CD14-positive monocyte (primary cell): Measurements from ENCODE around the gene NFYB. TPM values are rescaled to one million over a fixed set of nuclear protein-coding genes. Genes with fewer than 3 reads are reported as not detected.
A peak's percentile ranks its signal among the peaks of the same experiment; 100 is the strongest.

Experiments
- DNase-seq, 3 donors: peaks; one replicate each; pipeline ENCODE4 v3.0.0-alpha.2; 2011 to 2022
- H2AFZ ChIP-seq: 2 replicates; pipeline ENCODE4 v1.6.0; 2012; ENCODE audit warnings: mild to moderate bottlenecking, low read depth, low read length, inconsistent platforms; ENCODE audit not compliant: insufficient read depth, poor library complexity, severe bottlenecking
- H3K27ac ChIP-seq, 2 donors: 1 replicate in 1 of 2; 2 replicates in 1 of 2; pipeline ENCODE4 v1.5.1; 2012 to 2013; ENCODE audit warnings: low read length in 2 of 2, control low read depth in 1 of 2, inconsistent platforms in 1 of 2, low read depth in 1 of 2, mild to moderate bottlenecking in 1 of 2
- H3K27me3 ChIP-seq, 2 donors: one replicate each; pipeline versions ENCODE4 v1.6.0 to v1.6.1; 2011 to 2013; ENCODE audit warnings: low read length in 2 of 2; ENCODE audit not compliant: control insufficient read depth in 2 of 2, insufficient read depth in 2 of 2
- H3K36me3 ChIP-seq, 2 donors: replicated peaks in 1 of 2; 1 replicate in 1 of 2; 2 replicates in 1 of 2; pipeline versions ENCODE4 v1.5.1 to v1.6.1; 2012 to 2013; ENCODE audit warnings: low read length in 2 of 2, control low read depth in 1 of 2, inconsistent platforms in 1 of 2, mild to moderate bottlenecking in 1 of 2; ENCODE audit not compliant: insufficient read depth in 2 of 2, control insufficient read depth in 1 of 2
- H3K4me1 ChIP-seq, 2 donors: 1 replicate in 1 of 2; 2 replicates in 1 of 2; pipeline versions ENCODE4 v1.5.1 to v1.6.1; 2012 to 2013; ENCODE audit warnings: low read length in 2 of 2, control low read depth in 1 of 2, inconsistent platforms in 1 of 2, mild to moderate bottlenecking in 1 of 2, moderate library complexity in 1 of 2; ENCODE audit not compliant: insufficient read depth in 2 of 2, control insufficient read depth in 1 of 2
- H3K4me2 ChIP-seq: replicated peaks from 2 replicates; pipeline ENCODE3; 2012; ENCODE audit warnings: low read length, moderate library complexity, mild to moderate bottlenecking; ENCODE audit not compliant: poor library complexity, severe bottlenecking; ENCODE audit errors: extremely low read depth
- H3K4me3 ChIP-seq, 3 experiments: fragments of 200-600 bp in 1 of 3; sonication (generic) in 1 of 3; replicated peaks in 1 of 3; 1 replicate in 2 of 3; 2 replicates in 1 of 3; pipeline ENCODE4 v1.5.1; 2011 to 2013; ENCODE audit warnings: low read length in 3 of 3, mild to moderate bottlenecking in 3 of 3, control low read depth in 2 of 3, low read depth in 2 of 3, inconsistent platforms in 1 of 3, moderate library complexity in 1 of 3
- H3K79me2 ChIP-seq: 2 replicates; pipeline ENCODE4 v1.6.0; 2012; ENCODE audit warnings: mild to moderate bottlenecking, control low read depth, inconsistent platforms, low read length, moderate library complexity; ENCODE audit not compliant: insufficient read depth
- H3K9ac ChIP-seq: 2 replicates; pipeline ENCODE4 v1.6.0; 2017; ENCODE audit warnings: low read length, mild to moderate bottlenecking; ENCODE audit not compliant: insufficient read depth, poor library complexity, severe bottlenecking
- H3K9me3 ChIP-seq, 2 donors: replicated peaks in 1 of 2; 1 replicate in 1 of 2; 2 replicates in 1 of 2; pipeline versions ENCODE4 v1.5.1 to v1.6.1; 2012 to 2013; ENCODE audit warnings: low read length in 2 of 2, control low read depth in 1 of 2; ENCODE audit not compliant: control insufficient read depth in 1 of 2, insufficient read depth in 1 of 2
- H4K20me1 ChIP-seq: 2 replicates; pipeline ENCODE4 v1.6.0; 2012; ENCODE audit warnings: mild to moderate bottlenecking, low read length, control low read depth, moderate library complexity; ENCODE audit not compliant: insufficient read depth
- H3K27ac Mint-ChIP-seq, 7 donors: one replicate each; pipeline ENCODE4 v1.8.0; 2020; ENCODE audit warnings: mild to moderate bottlenecking in 7 of 7, mixed read lengths in 7 of 7, moderate library complexity in 6 of 7, inconsistent platforms in 2 of 7
- H3K27me3 Mint-ChIP-seq, 3 donors: one replicate each; pipeline ENCODE4 v1.8.0; 2021 to 2022; ENCODE audit warnings: low read depth in 3 of 3, mild to moderate bottlenecking in 3 of 3, mixed read lengths in 3 of 3, moderate library complexity in 3 of 3, inconsistent platforms in 1 of 3
- H3K36me3 Mint-ChIP-seq, 2 donors: one replicate each; pipeline ENCODE4 v1.8.0; 2020; ENCODE audit warnings: mixed read lengths in 2 of 2, inconsistent platforms in 1 of 2, mild to moderate bottlenecking in 1 of 2
- H3K4me1 Mint-ChIP-seq: one replicate; pipeline ENCODE4 v1.8.0; 2020; ENCODE audit warnings: mild to moderate bottlenecking, mixed read lengths
- H3K4me3 Mint-ChIP-seq, 2 donors: one replicate each; pipeline ENCODE4 v1.8.0; 2020; ENCODE audit warnings: mild to moderate bottlenecking in 2 of 2, mixed read lengths in 2 of 2, moderate library complexity in 1 of 2
- H3K9me3 Mint-ChIP-seq, 7 donors: one replicate each; pipeline ENCODE4 v1.8.0; 2020 to 2022; ENCODE audit warnings: mixed read lengths in 7 of 7, mild to moderate bottlenecking in 6 of 7, moderate library complexity in 6 of 7, inconsistent platforms in 2 of 7
- WGBS: methylation state at CpG from one replicate; pipeline ENCODE4 v1.1.5; 2013; ENCODE audit warnings: missing lambda C conversion rate; ENCODE audit not compliant: insufficient coverage; 5-methylcytosine and 5-hydroxymethylcytosine counted together
- intact Hi-C, 2 donors: fragments of 100-400 bp; cut with micrococcal nuclease; formaldehyde crosslinking; loops; one replicate each; pipeline versions ENCODE4 v1.15.0 to v1.15.1; 2023
- polyA plus RNA-seq, 3 donors: library from polyadenylated mRNA; depleted of rRNA in 1 of 3; unstranded in 2 of 3; stranded (reverse) in 1 of 3; fragments of 300-500 nt in 2 of 3; fragments of >200 nt in 1 of 3; fragmentation: Illumina TruSeq in 2 of 3; gene quantifications; 1 replicate in 2 of 3; 2 replicates in 1 of 3; pipeline ENCODE4 v1.2.3, GENCODE V29; 2012 to 2021
- TF ChIP-seq, protein P1 (sequence below): fragments of 200-600 bp; IDR thresholded peaks from one replicate; pipeline ENCODE4 v1.8.0; 2022; ENCODE audit warnings: antibody characterized with exemption, mild to moderate bottlenecking

The NFYB gene
- polyA plus RNA-seq, 3 donors = 11.6 to 14.6 (median 12.3) TPM

GRCh38 chr12:104137001-104137901, 759 bp downstream of the NFYB start:
- peaks cover 8% of the 10 kb centered on the region for H4K20me1 ChIP-seq
- no peaks in the 10 kb centered on the region for H3K9me3 ChIP-seq
- H3K4me2 ChIP-seq = peak overlapping the region; percentile 93
- peak; percentile 5 to 24 (median 7) for DNase-seq
- Mint-ChIP-seq H3K4me1 (peaks cover 23% of the 10 kb centered on the region), H3K27me3 (peaks cover 0 to 5% (median 0%) of the 10 kb centered on the region in 3 donors), H3K9me3 (no peaks in the 10 kb centered on the region), H3K27ac (peak overlapping the region; percentile 21 to 88 (median 73)), H3K36me3 (peaks cover 5% of the 10 kb centered on the region in 2 donors), H3K4me3 (peak overlapping the region; percentile 84 to 95)
- intact Hi-C loops = loop anchor here (2.0 to 10.0 kb wide), 7 partner anchors 72 to 968 kb away; partner anchors contain the start of genes HCFC2 (in 2 of the 2), HSP90B1 (in 2 of the 2), EID3 (in 1 of the 2) and TDG (in 1 of the 2)
- TF ChIP-seq, protein P1, sequence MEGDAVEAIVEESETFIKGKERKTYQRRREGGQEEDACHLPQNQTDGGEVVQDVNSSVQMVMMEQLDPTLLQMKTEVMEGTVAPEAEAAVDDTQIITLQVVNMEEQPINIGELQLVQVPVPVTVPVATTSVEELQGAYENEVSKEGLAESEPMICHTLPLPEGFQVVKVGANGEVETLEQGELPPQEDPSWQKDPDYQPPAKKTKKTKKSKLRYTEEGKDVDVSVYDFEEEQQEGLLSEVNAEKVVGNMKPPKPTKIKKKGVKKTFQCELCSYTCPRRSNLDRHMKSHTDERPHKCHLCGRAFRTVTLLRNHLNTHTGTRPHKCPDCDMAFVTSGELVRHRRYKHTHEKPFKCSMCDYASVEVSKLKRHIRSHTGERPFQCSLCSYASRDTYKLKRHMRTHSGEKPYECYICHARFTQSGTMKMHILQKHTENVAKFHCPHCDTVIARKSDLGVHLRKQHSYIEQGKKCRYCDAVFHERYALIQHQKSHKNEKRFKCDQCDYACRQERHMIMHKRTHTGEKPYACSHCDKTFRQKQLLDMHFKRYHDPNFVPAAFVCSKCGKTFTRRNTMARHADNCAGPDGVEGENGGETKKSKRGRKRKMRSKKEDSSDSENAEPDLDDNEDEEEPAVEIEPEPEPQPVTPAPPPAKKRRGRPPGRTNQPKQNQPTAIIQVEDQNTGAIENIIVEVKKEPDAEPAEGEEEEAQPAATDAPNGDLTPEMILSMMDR = no peak
- peak overlapping the region; percentile 78 for H3K9ac ChIP-seq
- no peaks in the 10 kb centered on the region for H3K27me3 ChIP-seq
- under 1% methylated on average over 74 of the region's 78 CpGs for WGBS
- H3K79me2 ChIP-seq = peaks cover 37% of the 10 kb centered on the region
- peaks cover 5 to 15% of the 10 kb centered on the region in 2 donors for H3K36me3 ChIP-seq
- peak overlapping the region; percentile 53 to 90 (median 79) for H3K4me3 ChIP-seq
- H2AFZ ChIP-seq = peak overlapping the region; percentile 85
- peak overlapping the region; percentile 51 to 80 for H3K27ac ChIP-seq
- peaks cover 20 to 33% of the 10 kb centered on the region in 2 donors for H3K4me1 ChIP-seq

DNA sequence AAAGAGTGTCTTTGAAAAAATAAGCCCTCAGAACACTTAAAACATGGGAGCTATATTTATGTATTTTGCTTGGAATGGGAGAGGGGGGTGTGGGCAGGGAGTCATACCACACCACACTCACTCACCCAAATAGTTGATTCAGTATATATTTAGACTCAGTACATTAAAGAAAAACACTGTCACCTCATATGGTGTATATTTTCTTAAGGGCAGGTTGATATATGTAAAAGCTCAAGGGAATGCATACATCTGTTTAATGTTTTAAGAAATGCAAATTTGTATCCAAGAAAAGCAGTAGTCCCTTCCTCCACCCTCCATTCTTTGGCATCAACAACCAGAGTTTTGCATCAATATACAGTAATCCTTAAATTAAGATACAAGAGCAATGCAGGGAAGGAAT, 1.4 kb downstream of the NFYB start:
- H3K4me1 Mint-ChIP-seq = peaks cover 23% of the 10 kb centered on the region
- DNase-seq = no peak
- TF ChIP-seq, protein P1 = no peak
- Histone ChIP-seq H3K36me3 (peaks cover 9 to 22% of the 10 kb centered on the region in 2 donors), H3K9me3 (no peaks in the 10 kb centered on the region), H3K27me3 (no peaks in the 10 kb centered on the region), H3K4me3 (peak overlapping the region; percentile 53 to 90 (median 79)), H4K20me1 (peaks cover 9% of the 10 kb centered on the region), H2AFZ (peak overlapping the region; percentile 85), H3K9ac (peak overlapping the region; percentile 78), H3K4me1 (peaks cover 20 to 33% of the 10 kb centered on the region in 2 donors), H3K79me2 (peaks cover 44% of the 10 kb centered on the region), H3K27ac (peak overlapping the region in 1 of 2 donors; percentile 80), H3K4me2 (peak overlapping the region; percentile 93)
- H3K9me3 Mint-ChIP-seq = no peaks in the 10 kb centered on the region
- H3K27me3 Mint-ChIP-seq = peaks cover 0 to 3% (median 0%) of the 10 kb centered on the region in 3 donors
- peak overlapping the region; percentile 84 to 95 for H3K4me3 Mint-ChIP-seq
- intact Hi-C loops = loop anchor here (2.0 to 10.0 kb wide), 7 partner anchors 72 to 968 kb away; partner anchors contain the start of genes HCFC2 (in 2 of the 2), HSP90B1 (in 2 of the 2), EID3 (in 1 of the 2) and TDG (in 1 of the 2)
- H3K27ac Mint-ChIP-seq = peak overlapping the region in 1 of 7 donors; percentile 77
- peaks cover 8% of the 10 kb centered on the region in 2 donors for H3K36me3 Mint-ChIP-seq
